Naive thymus-derived CD4-positive, alpha-beta T cell (primary cell): ENCODE data around the gene ZNF212. TPM values are rescaled to one million over a fixed set of nuclear protein-coding genes. Genes with fewer than 3 reads are reported as not detected.

Source experiments
- ATAC-seq: fragments of 150-1000 bp; cut with Tn5 transposase; 2 replicates; pipeline ENCODE4 v1.10.0; 2021; ENCODE audit warnings: mild to moderate bottlenecking, moderate library complexity
- CTCF ChIA-PET: fragments of 350-600 bp; sonication (Branson Sonifier 250); formaldehyde crosslinking; loops from one replicate; lab custom pipeline; 2021; ENCODE audit warnings: antibody characterized with exemption; lab: Charles Lee
- POLR2A ChIA-PET: fragments of 350-600 bp; sonication (Branson Sonifier 250); formaldehyde crosslinking; loops from one replicate; lab custom pipeline; 2021; ENCODE audit warnings: antibody characterized with exemption, inconsistent platforms; lab: Charles Lee
- DNase-seq, 9 donors: peaks; one replicate each; pipeline versions ENCODE4 v3.0.0 to v3.0.0-alpha.2; 2020 to 2022; ENCODE audit warnings: mixed read lengths in 1 of 9
- H3K27ac ChIP-seq: one replicate; pipeline ENCODE4 v1.7.0; 2013; ENCODE audit warnings: mild to moderate bottlenecking, low read depth, low read length, moderate library complexity
- H3K27me3 ChIP-seq, 2 donors: one replicate each; pipeline ENCODE4 v1.7.0; 2013; ENCODE audit warnings: low read length in 2 of 2, mild to moderate bottlenecking in 2 of 2, moderate library complexity in 2 of 2; ENCODE audit not compliant: control insufficient read depth in 2 of 2, insufficient read depth in 2 of 2
- H3K36me3 ChIP-seq, 3 experiments: 1 replicate in 2 of 3; 2 replicates in 1 of 3; pipeline ENCODE4 v1.7.0; 2013; ENCODE audit warnings: low read length in 3 of 3, mild to moderate bottlenecking in 3 of 3, moderate library complexity in 1 of 3; ENCODE audit not compliant: insufficient read depth in 3 of 3, control insufficient read depth in 2 of 3
- H3K4me1 ChIP-seq, 2 donors: one replicate each; pipeline ENCODE4 v1.7.0; 2013; ENCODE audit warnings: low read length in 2 of 2, mild to moderate bottlenecking in 2 of 2, moderate library complexity in 1 of 2; ENCODE audit not compliant: control insufficient read depth in 2 of 2, insufficient read depth in 2 of 2
- H3K4me3 ChIP-seq: 2 replicates; pipeline ENCODE4 v1.7.0; 2013; ENCODE audit warnings: mild to moderate bottlenecking, low read length
- H3K9me3 ChIP-seq, 3 experiments: 1 replicate in 2 of 3; 2 replicates in 1 of 3; pipeline ENCODE4 v1.7.0; 2013; ENCODE audit warnings: low read length in 3 of 3; ENCODE audit not compliant: control insufficient read depth in 2 of 3
- H3K27ac Mint-ChIP-seq, 9 donors: one replicate each; pipeline ENCODE4 v1.8.0; 2020 to 2022; ENCODE audit warnings: mixed read lengths in 9 of 9, mild to moderate bottlenecking in 8 of 9, moderate library complexity in 5 of 9, inconsistent platforms in 2 of 9
- H3K27me3 Mint-ChIP-seq, 5 donors: one replicate each; pipeline ENCODE4 v1.8.0; 2021 to 2022; ENCODE audit warnings: mixed read lengths in 5 of 5, mild to moderate bottlenecking in 1 of 5
- H3K36me3 Mint-ChIP-seq, 5 donors: one replicate each; pipeline ENCODE4 v1.8.0; 2020 to 2022; ENCODE audit warnings: mixed read lengths in 5 of 5, mild to moderate bottlenecking in 3 of 5, inconsistent platforms in 1 of 5
- H3K4me1 Mint-ChIP-seq, 7 donors: one replicate each; pipeline ENCODE4 v1.8.0; 2020 to 2022; ENCODE audit warnings: mixed read lengths in 7 of 7, mild to moderate bottlenecking in 3 of 7, inconsistent platforms in 1 of 7
- H3K4me3 Mint-ChIP-seq, 10 donors: one replicate each; pipeline ENCODE4 v1.8.0; 2020 to 2022; ENCODE audit warnings: mild to moderate bottlenecking in 10 of 10, mixed read lengths in 10 of 10, moderate library complexity in 6 of 10, inconsistent platforms in 2 of 10
- H3K9me3 Mint-ChIP-seq, 11 donors: one replicate each; pipeline ENCODE4 v1.8.0; 2020 to 2022; ENCODE audit warnings: mixed read lengths in 11 of 11, mild to moderate bottlenecking in 4 of 11, inconsistent platforms in 1 of 11, moderate library complexity in 1 of 11
- intact Hi-C, 2 donors: fragments of 100-400 bp; cut with micrococcal nuclease; formaldehyde crosslinking; loops; one replicate each; pipeline ENCODE4 v1.15.1; 2023
- polyA plus RNA-seq, 2 donors: library from polyadenylated mRNA; unstranded; fragments of 300-500 nt; fragmentation: Illumina TruSeq; gene quantifications; one replicate each; pipeline ENCODE4 v1.2.3, GENCODE V29; 2021
- total RNA-seq, 6 experiments: library from RNA in 5 of 6; stranded (reverse) in 5 of 6; gene quantifications; 1 replicate in 5 of 6; 2 replicates in 1 of 6; pipeline ENCODE4 v1.2.3 and lab custom pipeline; 2021 to 2026

The ZNF212 gene
- total and polyA plus RNA-seq, 7 experiments from 2014 or later: 5.9 to 20.6 (median 12.1) TPM

DNA sequence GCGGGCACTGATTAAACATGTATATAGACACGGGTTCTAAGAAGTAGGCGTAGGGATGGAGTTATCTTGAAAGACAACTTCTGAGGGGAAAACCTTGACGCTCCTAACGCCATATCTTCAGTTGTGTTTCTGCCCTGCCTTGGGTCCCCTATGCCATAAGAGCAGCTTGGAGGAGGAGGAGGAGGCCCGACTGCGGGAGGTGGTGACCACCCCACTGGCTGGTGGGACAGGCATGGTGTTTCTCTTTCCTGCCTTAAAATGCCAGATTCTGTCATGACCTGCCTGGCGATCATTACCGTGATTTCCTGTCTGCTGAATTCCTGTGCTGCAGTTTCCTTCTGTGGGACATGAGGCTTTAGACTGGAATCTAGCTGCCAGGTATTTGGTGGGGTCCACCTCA is 38.4 kb downstream of the ZNF212 start:
- ATAC-seq: no peak

DNA sequence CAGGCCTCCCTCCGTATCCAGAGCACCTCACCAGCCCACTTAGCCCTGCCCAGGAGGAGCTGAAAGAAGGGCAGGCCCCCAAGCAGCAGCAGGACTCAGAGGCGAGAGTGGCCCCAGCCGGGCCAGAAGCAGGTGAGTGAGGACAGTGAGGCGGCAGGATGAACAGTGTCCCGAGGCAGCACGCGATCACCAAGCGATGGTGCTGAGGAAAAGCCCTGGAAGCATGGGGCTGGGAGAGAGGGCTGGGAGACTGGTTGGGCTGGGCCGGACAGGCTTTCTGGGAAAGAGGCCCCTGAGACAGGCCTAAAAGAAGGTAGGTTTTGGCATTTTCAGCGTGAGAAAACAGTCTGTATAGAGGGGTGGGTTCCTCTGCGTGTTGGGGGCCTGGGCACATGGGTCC is 38.9 kb downstream of the ZNF212 start:
- H3K36me3 Mint-ChIP-seq: peaks cover 9 to 47% (median 21%) of the 10 kb centered on the region in 5 donors
- peaks cover 0 to 2% of the 10 kb centered on the region in 2 donors for H3K4me1 ChIP-seq
- peaks cover 0 to 54% (median 16%) of the 10 kb centered on the region in 3 experiments for H3K36me3 ChIP-seq
- ChIA-PET CTCF (no interaction called here), POLR2A (no interaction called here)
- no peaks in the 10 kb centered on the region for H3K9me3 ChIP-seq
- H3K4me1 Mint-ChIP-seq: peaks cover 0 to 18% (median 13%) of the 10 kb centered on the region in 7 donors
- no peak overlapping the region for H3K27ac Mint-ChIP-seq
- H3K4me3 ChIP-seq: no peak overlapping the region
- ATAC-seq: no peak
- intact Hi-C loops: no loop called here
- H3K27me3 Mint-ChIP-seq: no peaks in the 10 kb centered on the region
- H3K27me3 ChIP-seq: no peaks in the 10 kb centered on the region
- no peak overlapping the region for H3K4me3 Mint-ChIP-seq
- no peak overlapping the region for H3K27ac ChIP-seq
- DNase-seq: no peak
- peaks cover 0 to 1% (median 0%) of the 10 kb centered on the region in 11 donors for H3K9me3 Mint-ChIP-seq

More for the DNA sequence above, 38.4 kb downstream of the ZNF212 start:
- Mint-ChIP-seq H3K36me3 (peaks cover 9 to 52% (median 24%) of the 10 kb centered on the region in 5 donors), H3K4me1 (peaks cover 0 to 22% (median 18%) of the 10 kb centered on the region in 7 donors), H3K27ac (peak overlapping the region in 4 of 9 donors; percentile 26 to 48 (median 34)), H3K9me3 (peaks cover 0 to 1% (median 0%) of the 10 kb centered on the region in 11 donors), H3K4me3 (no peak overlapping the region), H3K27me3 (no peaks in the 10 kb centered on the region)
- no peak for DNase-seq
- intact Hi-C loops: no loop called here
- Histone ChIP-seq H3K36me3 (peaks cover 0 to 54% (median 16%) of the 10 kb centered on the region in 3 experiments), H3K4me1 (no peaks in the 10 kb centered on the region), H3K27ac (no peak overlapping the region), H3K9me3 (no peaks in the 10 kb centered on the region), H3K27me3 (no peaks in the 10 kb centered on the region), H3K4me3 (no peak overlapping the region)
- ChIA-PET POLR2A (interaction anchor here (0.6 kb wide), 1 partner anchor 21 kb away, joined by 5 read pairs; no protein-coding TSS in a partner anchor), CTCF (no interaction called here)

GRCh38 chr7:149279111-149279743 is 39.8 kb downstream of the ZNF212 start:
- Histone ChIP-seq H3K27ac (no peak overlapping the region), H3K4me1 (peaks cover 5 to 10% of the 10 kb centered on the region in 2 donors), H3K27me3 (no peaks in the 10 kb centered on the region), H3K36me3 (peaks cover 0 to 54% (median 16%) of the 10 kb centered on the region in 3 experiments), H3K9me3 (no peaks in the 10 kb centered on the region), H3K4me3 (no peak overlapping the region)
- intact Hi-C loops: no loop called here
- H3K9me3 Mint-ChIP-seq: peaks cover 0 to 1% (median 0%) of the 10 kb centered on the region in 11 donors
- DNase-seq (no peak), ATAC-seq (no peak)
- peak overlapping the region in 2 of 9 donors; percentile 34 to 78 for H3K27ac Mint-ChIP-seq
- CTCF ChIA-PET: no interaction called here
- no peaks in the 10 kb centered on the region for H3K27me3 Mint-ChIP-seq
- peaks cover 8 to 21% (median 15%) of the 10 kb centered on the region in 7 donors for H3K4me1 Mint-ChIP-seq
- POLR2A ChIA-PET: no interaction called here
- peaks cover 9 to 39% (median 19%) of the 10 kb centered on the region in 5 donors for H3K36me3 Mint-ChIP-seq
- no peak overlapping the region for H3K4me3 Mint-ChIP-seq

- Histone ChIP-seq H3K27ac (no peak overlapping the region), H3K27me3 (no peaks in the 10 kb centered on the region), H3K36me3 (peaks cover 0 to 48% (median 16%) of the 10 kb centered on the region in 3 experiments), H3K4me3 (no peak overlapping the region), H3K9me3 (no peaks in the 10 kb centered on the region), H3K4me1 (peaks cover 12 to 16% of the 10 kb centered on the region in 2 donors)
- Mint-ChIP-seq H3K9me3 (peaks cover 0 to 1% (median 0%) of the 10 kb centered on the region in 11 donors), H3K36me3 (peaks cover 4 to 31% (median 11%) of the 10 kb centered on the region in 5 donors), H3K4me3 (no peak overlapping the region), H3K27me3 (no peaks in the 10 kb centered on the region), H3K4me1 (peaks cover 14 to 27% (median 16%) of the 10 kb centered on the region in 7 donors), H3K27ac (no peak overlapping the region)
- POLR2A ChIA-PET: no interaction called here
- no peak for ATAC-seq
- DNase-seq: no peak
- CTCF ChIA-PET: interaction anchor here (1.4 kb wide), 1 partner anchor 20 kb away, joined by 4 read pairs; no protein-coding TSS in a partner anchor
- intact Hi-C loops: loop anchor here in 1 of 2 donors (10.0 kb wide), 1 partner anchor 295 kb away; no protein-coding TSS in a partner anchor
Measured at GRCh38 chr7:149280151-149280550, 40.7 kb downstream of the ZNF212 start.

GRCh38 chr7:149280661-149281507 is 41.4 kb downstream of the ZNF212 start:
- intact Hi-C loops: loop anchor here in 1 of 2 donors (10.0 kb wide), 1 partner anchor 296 kb away; no protein-coding TSS in a partner anchor

More at GRCh38 chr7:149280661-149281507, 41.4 kb downstream of the ZNF212 start:
- Mint-ChIP-seq H3K4me1 (peaks cover 15 to 33% (median 21%) of the 10 kb centered on the region in 7 donors), H3K4me3 (peak overlapping the region in 1 of 10 donors; percentile 53), H3K9me3 (peaks cover 0 to 1% (median 0%) of the 10 kb centered on the region in 11 donors), H3K36me3 (peaks cover 4 to 31% (median 10%) of the 10 kb centered on the region in 5 donors), H3K27ac (peak overlapping the region in 1 of 9 donors; percentile 21), H3K27me3 (no peaks in the 10 kb centered on the region)
- H3K4me3 ChIP-seq: no peak overlapping the region
- no peak overlapping the region for H3K27ac ChIP-seq
- DNase-seq (no peak), ATAC-seq (no peak)
- H3K9me3 ChIP-seq: no peaks in the 10 kb centered on the region
- H3K4me1 ChIP-seq: peaks cover 17 to 20% of the 10 kb centered on the region in 2 donors
- ChIA-PET POLR2A (no interaction called here), CTCF (interaction anchor here (1.4 kb wide), 1 partner anchor 21 kb away, joined by 4 read pairs; no protein-coding TSS in a partner anchor)
- no peaks in the 10 kb centered on the region for H3K27me3 ChIP-seq
- H3K36me3 ChIP-seq: peaks cover 0 to 45% (median 16%) of the 10 kb centered on the region in 3 experiments
